Skeletal muscle tissue (tissue), 4 donors: ENCODE results near the gene NAE1. TPM values are rescaled to one million over a fixed set of nuclear protein-coding genes. Genes with fewer than 3 reads are reported as not detected.
"Not testable (repeated sequence)": the region's sequence is repeated elsewhere in the genome, so short reads cannot be mapped to it uniquely, and the experiment has no call there.

ENCODE experiments used
- H3K27ac ChIP-seq: one replicate; pipeline ENCODE4 v1.7.0; 2013; ENCODE audit warnings: mild to moderate bottlenecking, low read depth, low read length, inconsistent platforms
- H3K27me3 ChIP-seq, 3 donors: one replicate each; pipeline ENCODE4 v1.7.0; 2013; ENCODE audit warnings: low read length in 3 of 3; ENCODE audit not compliant: control insufficient read depth in 3 of 3, insufficient read depth in 3 of 3
- H3K36me3 ChIP-seq, 3 donors: one replicate each; pipeline ENCODE4 v1.7.0; 2013; ENCODE audit warnings: low read length in 3 of 3; ENCODE audit not compliant: control insufficient read depth in 3 of 3, insufficient read depth in 3 of 3
- H3K4me1 ChIP-seq, 3 donors: one replicate each; pipeline ENCODE4 v1.7.0; 2013; ENCODE audit warnings: low read length in 3 of 3, mild to moderate bottlenecking in 3 of 3; ENCODE audit not compliant: control insufficient read depth in 3 of 3, insufficient read depth in 3 of 3
- H3K4me3 ChIP-seq, 3 donors: one replicate each; pipeline ENCODE4 v1.7.0; 2013; ENCODE audit warnings: low read length in 3 of 3
- H3K9ac ChIP-seq, 3 donors: one replicate each; pipeline ENCODE4 v1.7.0; 2013; ENCODE audit warnings: low read length in 3 of 3, mild to moderate bottlenecking in 3 of 3, moderate library complexity in 2 of 3, low read depth in 1 of 3
- H3K9me3 ChIP-seq, 3 donors: one replicate each; pipeline ENCODE4 v1.7.0; 2013; ENCODE audit warnings: low read length in 3 of 3; ENCODE audit not compliant: control insufficient read depth in 3 of 3
- total RNA-seq: library from RNA; depleted of rRNA; stranded (reverse); fragments of >200 nt; gene quantifications from one replicate; pipeline ENCODE4 v1.2.3, GENCODE V29; 2014
- donor health status: Osteomylitis.

Gene NAE1
- 32.9 TPM for total RNA-seq

- peak within 1 kb of the TSS; percentile 77 for H3K27ac ChIP-seq
Measured at GRCh38 chr16:66830422-66831404, at the start of gene NAE1. Gene NAE1, minus strand, starts transcription at chr16:66830976. Its CDS starts 77 bp downstream, at chr16:66830899.

GRCh38 chr16:66878067-66878466, 47.3 kb upstream of the NAE1 start:
- no peaks in the 10 kb centered on the region for H3K36me3 ChIP-seq
- no peaks in the 10 kb centered on the region for H3K9me3 ChIP-seq
- no peaks in the 10 kb centered on the region for H3K27me3 ChIP-seq
- H3K9ac ChIP-seq = no peak overlapping the region
- H3K4me1 ChIP-seq = peaks cover 4 to 22% (median 15%) of the 10 kb centered on the region in 3 donors
- H3K27ac ChIP-seq = no peak overlapping the region
- H3K4me3 ChIP-seq = no peak overlapping the region

More at GRCh38 chr16:66830422-66831404, at the start of gene NAE1:
- Histone ChIP-seq H3K27me3 (no peaks in the 10 kb centered on the region), H3K9ac (peak within 1 kb of the TSS; percentile 76 to 92 (median 92)), H3K4me1 (peaks cover 8 to 12% (median 11%) of the 10 kb centered on the region in 3 donors), H3K36me3 (peaks cover 10 to 17% (median 11%) of the 10 kb centered on the region in 3 donors), H3K9me3 (no peaks in the 10 kb centered on the region), H3K4me3 (peak within 1 kb of the TSS; percentile 75 to 81 (median 81))

- H3K4me3 ChIP-seq = no peak overlapping the region
- H3K4me1 ChIP-seq = peaks cover 5 to 10% (median 5%) of the 10 kb centered on the region in 3 donors
- no peaks in the 10 kb centered on the region for H3K27me3 ChIP-seq
- H3K9ac ChIP-seq = no peak overlapping the region
- no peaks in the 10 kb centered on the region for H3K9me3 ChIP-seq
- no peak overlapping the region for H3K27ac ChIP-seq
- H3K36me3 ChIP-seq = no peaks in the 10 kb centered on the region
Measured at GRCh38 chr16:66874079-66874775, 43.5 kb upstream of the NAE1 start.

GRCh38 chr16:66873685-66874055, 42.9 kb upstream of the NAE1 start:
- no peak overlapping the region for H3K27ac ChIP-seq
- no peak overlapping the region for H3K4me3 ChIP-seq

GRCh38 chr16:66872943-66873684, 42.3 kb upstream of the NAE1 start:
- Histone ChIP-seq H3K4me1 (peaks cover 5 to 10% (median 5%) of the 10 kb centered on the region in 3 donors), H3K9me3 (no peaks in the 10 kb centered on the region), H3K27ac (no peak overlapping the region), H3K36me3 (no peaks in the 10 kb centered on the region), H3K9ac (peak overlapping the region; percentile 56 to 79 (median 74)), H3K4me3 (peak overlapping the region; percentile 57 to 74 (median 71)), H3K27me3 (no peaks in the 10 kb centered on the region)

More at GRCh38 chr16:66873685-66874055, 42.9 kb upstream of the NAE1 start:
- H3K4me1 ChIP-seq = peaks cover 5 to 10% (median 5%) of the 10 kb centered on the region in 3 donors
- H3K27me3 ChIP-seq = no peaks in the 10 kb centered on the region
- no peaks in the 10 kb centered on the region for H3K9me3 ChIP-seq
- H3K9ac ChIP-seq = no peak overlapping the region
- H3K36me3 ChIP-seq = no peaks in the 10 kb centered on the region

DNA sequence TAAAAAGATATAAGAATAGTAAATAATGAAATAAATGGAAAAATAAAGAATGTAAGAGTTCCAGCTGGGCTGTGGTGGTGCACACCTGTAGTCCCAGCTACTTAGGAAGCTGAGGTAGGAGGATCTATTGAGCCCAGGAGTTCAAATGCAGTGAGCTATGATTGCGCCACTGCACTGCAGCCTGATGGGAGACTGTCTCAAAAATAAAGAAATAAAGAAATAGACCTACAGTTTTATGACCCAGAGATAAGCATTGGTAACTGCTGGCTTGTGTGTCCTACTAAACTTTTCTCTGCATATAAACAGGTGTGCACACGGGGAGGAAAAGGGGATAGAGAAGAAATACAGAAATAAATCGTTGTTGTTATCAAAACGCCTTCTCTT, 41.8 kb upstream of the NAE1 start:
- H3K4me1 ChIP-seq = peaks cover 5 to 10% (median 5%) of the 10 kb centered on the region in 3 donors
- no peak overlapping the region for H3K27ac ChIP-seq
- H3K9me3 ChIP-seq = no peaks in the 10 kb centered on the region
- H3K27me3 ChIP-seq = no peaks in the 10 kb centered on the region
- H3K4me3 ChIP-seq = peak overlapping the region; percentile 57 to 74 (median 71)
- peak overlapping the region; percentile 50 to 79 (median 71) for H3K9ac ChIP-seq
- no peaks in the 10 kb centered on the region for H3K36me3 ChIP-seq

DNA sequence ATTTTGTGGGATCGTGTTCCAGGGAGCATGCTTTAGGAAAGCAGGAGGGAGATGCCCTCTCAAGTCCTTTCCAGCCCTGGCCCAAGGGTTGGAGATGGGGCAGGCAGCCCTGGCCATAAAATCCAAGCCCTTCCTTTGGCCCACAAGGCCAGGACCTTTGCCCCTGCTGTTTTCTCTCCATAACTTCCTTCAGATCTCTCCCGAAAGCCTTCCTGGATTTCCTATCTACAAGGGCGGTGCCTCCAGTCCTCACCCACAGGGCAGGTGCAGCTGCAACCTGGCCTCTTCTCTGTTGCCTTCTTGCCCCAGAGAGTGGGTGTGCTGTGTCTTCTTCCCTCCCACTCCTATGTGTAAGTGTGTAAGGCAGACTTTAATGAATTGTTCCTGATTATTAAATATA, 41.1 kb upstream of the NAE1 start:
- Histone ChIP-seq H3K9ac (no peak overlapping the region), H3K27ac (no peak overlapping the region), H3K4me1 (peaks cover 5 to 10% (median 5%) of the 10 kb centered on the region in 3 donors), H3K27me3 (no peaks in the 10 kb centered on the region), H3K36me3 (no peaks in the 10 kb centered on the region), H3K9me3 (no peaks in the 10 kb centered on the region), H3K4me3 (no peak overlapping the region)

DNA sequence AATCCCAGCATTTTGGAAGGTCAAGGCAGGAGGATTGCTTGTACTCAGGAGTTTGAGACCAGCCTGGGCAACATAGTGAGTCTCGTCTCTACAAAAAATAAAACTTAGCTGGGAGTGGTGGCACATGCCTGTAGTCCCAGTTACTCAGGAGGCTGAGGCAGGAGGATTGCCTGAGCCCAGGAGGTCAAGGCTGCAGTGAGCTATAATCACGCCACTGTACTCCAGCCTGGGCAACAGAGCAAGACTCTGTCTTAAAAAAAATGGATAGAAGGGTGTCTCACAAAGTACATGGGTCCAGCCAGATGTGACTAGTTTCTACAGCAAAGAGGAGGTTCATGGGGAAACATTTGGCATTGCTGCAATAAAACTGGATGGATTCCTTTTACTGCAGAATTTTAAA, 40.6 kb upstream of the NAE1 start:
- not testable (repeated sequence) for H3K27ac ChIP-seq, H3K9me3 ChIP-seq, H3K4me3 ChIP-seq, H3K36me3 ChIP-seq, H3K9ac ChIP-seq, H3K27me3 ChIP-seq
- H3K4me1 ChIP-seq = peaks cover 5 to 10% (median 5%) of the 10 kb centered on the region in 3 donors

GRCh38 chr16:66869424-66869823, 38.6 kb upstream of the NAE1 start:
- H3K27me3 ChIP-seq = no peaks in the 10 kb centered on the region
- no peaks in the 10 kb centered on the region for H3K36me3 ChIP-seq
- H3K27ac ChIP-seq = no peak overlapping the region
- H3K4me3 ChIP-seq = no peak overlapping the region
- peaks cover 5 to 10% (median 5%) of the 10 kb centered on the region in 3 donors for H3K4me1 ChIP-seq
- H3K9me3 ChIP-seq = no peaks in the 10 kb centered on the region
- H3K9ac ChIP-seq = no peak overlapping the region
